HepG2 (cell line): ENCODE data around the gene TNS4. TPM values are rescaled to one million over a fixed set of nuclear protein-coding genes. Genes with fewer than 3 reads are reported as not detected.

ENCODE experiments used
- ARNT ChIP-seq: fragments of 450-650 bp; IDR thresholded peaks from 2 replicates; pipeline ENCODE4 v1.6.1; 2017
- EED ChIP-seq: sonication (generic); formaldehyde crosslinking; IDR thresholded peaks from 2 replicates; pipeline ENCODE4 v1.5.0; 2020; ENCODE audit warnings: mild to moderate bottlenecking, missing genetic modification reagents
- FOXC1 ChIP-seq: sonication (generic); formaldehyde crosslinking; IDR thresholded peaks from 2 replicates; pipeline ENCODE4 v1.8.0; 2022; ENCODE audit warnings: mild to moderate bottlenecking, missing genetic modification reagents, borderline replicate concordance
- HMGA1 ChIP-seq: sonication (generic); formaldehyde crosslinking; conservative IDR thresholded peaks from 2 replicates; pipeline ENCODE4 v1.4.0; 2020; ENCODE audit warnings: missing genetic modification reagents
- IRF9 ChIP-seq: sonication (generic); formaldehyde crosslinking; IDR thresholded peaks from 2 replicates; pipeline ENCODE4 v1.8.0; 2022; ENCODE audit warnings: missing genetic modification reagents, mild to moderate bottlenecking, borderline replicate concordance
- KDM1A ChIP-seq: IDR thresholded peaks from 2 replicates; pipeline ENCODE4 v1.6.1; 2016; ENCODE audit warnings: missing compliant biosample characterization
- MTF2 ChIP-seq: sonication (generic); formaldehyde crosslinking; IDR thresholded peaks from 2 replicates; pipeline ENCODE4 v1.5.0; 2020; ENCODE audit warnings: missing genetic modification reagents, borderline replicate concordance
- NFE2 ChIP-seq: sonication (generic); formaldehyde crosslinking; IDR thresholded peaks from 2 replicates; pipeline ENCODE4 v1.4.0; 2020; ENCODE audit warnings: missing genetic modification reagents
- PHF21A ChIP-seq: sonication (generic); formaldehyde crosslinking; IDR thresholded peaks from 2 replicates; pipeline ENCODE4 v1.5.0; 2020; ENCODE audit warnings: mild to moderate bottlenecking, missing genetic modification reagents
- RFX1 ChIP-seq: fragments of 450-650 bp; IDR thresholded peaks from 2 replicates; pipeline ENCODE4 v1.6.1; 2017
- RFXAP ChIP-seq: sonication (generic); formaldehyde crosslinking; IDR thresholded peaks from 2 replicates; pipeline ENCODE4 v1.4.0; 2020; ENCODE audit warnings: missing genetic modification reagents, borderline replicate concordance
- SMC3 ChIP-seq: IDR thresholded peaks from 2 replicates; pipeline ENCODE4 v1.6.1; 2011; ENCODE audit warnings: low read length, improper control_type of control experiment
- SP4 ChIP-seq: sonication (generic); formaldehyde crosslinking; IDR thresholded peaks from 2 replicates; pipeline ENCODE4 v1.8.1; 2023; ENCODE audit warnings: mild to moderate bottlenecking, missing genetic modification reagents
- TAF15 ChIP-seq: fragments of 200-400 bp; formaldehyde crosslinking; IDR thresholded peaks from one replicate; pipeline ENCODE4 v1.6.1; 2018; ENCODE audit warnings: mild to moderate bottlenecking, low read depth, low read length; ENCODE audit not compliant: poor library complexity, severe bottlenecking
- TBL1XR1 ChIP-seq: fragments of 150-350 bp; IDR thresholded peaks from 2 replicates; pipeline ENCODE4 v1.6.1; 2014; ENCODE audit warnings: borderline replicate concordance, low read length; ENCODE audit not compliant: partially characterized antibody
- U2AF2 ChIP-seq: fragments of 200-400 bp; formaldehyde crosslinking; IDR thresholded peaks from 2 replicates; pipeline ENCODE4 v1.6.1; 2017; ENCODE audit warnings: low read depth, mild to moderate bottlenecking, low read length
- ZBTB21 ChIP-seq: sonication (generic); formaldehyde crosslinking; IDR thresholded peaks from 2 replicates; pipeline ENCODE4 v1.4.0; 2020; ENCODE audit warnings: missing genetic modification reagents
- ZNF263 ChIP-seq: sonication (generic); formaldehyde crosslinking; IDR thresholded peaks from 2 replicates; pipeline ENCODE4 v1.4.0; 2020; ENCODE audit warnings: missing genetic modification reagents
- ZNF317 ChIP-seq: sonication (generic); formaldehyde crosslinking; IDR thresholded peaks from 2 replicates; pipeline ENCODE4 v1.5.0; 2020; ENCODE audit warnings: mild to moderate bottlenecking, missing genetic modification reagents
- ZNF34 ChIP-seq: sonication (generic); formaldehyde crosslinking; IDR thresholded peaks from 2 replicates; pipeline ENCODE4 v1.4.0; 2020; ENCODE audit warnings: mild to moderate bottlenecking, missing genetic modification reagents, borderline replicate concordance
- ZNF556 ChIP-seq: sonication (generic); formaldehyde crosslinking; IDR thresholded peaks from 2 replicates; pipeline ENCODE4 v1.4.0; 2020; ENCODE audit warnings: mild to moderate bottlenecking, missing genetic modification reagents, borderline replicate concordance
- ZNF720 ChIP-seq: sonication (generic); formaldehyde crosslinking; IDR thresholded peaks from 2 replicates; pipeline ENCODE4 v1.4.0; 2020; ENCODE audit warnings: missing genetic modification reagents
- ZNF747 ChIP-seq: sonication (generic); formaldehyde crosslinking; IDR thresholded peaks from 2 replicates; pipeline ENCODE4 v1.8.1; 2023; ENCODE audit warnings: missing genetic modification reagents, mild to moderate bottlenecking, borderline replicate concordance
- ZNF749 ChIP-seq: sonication (generic); formaldehyde crosslinking; IDR thresholded peaks from 2 replicates; pipeline ENCODE4 v1.8.0; 2022; ENCODE audit warnings: mild to moderate bottlenecking, missing genetic modification reagents, moderate library complexity, borderline replicate concordance
- ZNF781 ChIP-seq: sonication (generic); formaldehyde crosslinking; IDR thresholded peaks from 2 replicates; pipeline ENCODE4 v1.5.1; 2020; ENCODE audit warnings: borderline replicate concordance, mild to moderate bottlenecking, missing genetic modification reagents; ENCODE audit errors: not compliant biosample characterization
- ZNF782 ChIP-seq: sonication (generic); formaldehyde crosslinking; IDR thresholded peaks from 2 replicates; pipeline ENCODE4 v1.4.0; 2020; ENCODE audit warnings: missing genetic modification reagents, mild to moderate bottlenecking, borderline replicate concordance
- ZSCAN22 ChIP-seq: sonication (generic); formaldehyde crosslinking; IDR thresholded peaks from 2 replicates; pipeline ENCODE4 v1.4.0; 2020; ENCODE audit warnings: mild to moderate bottlenecking, missing genetic modification reagents
- polyA plus RNA-seq, 8 experiments: library from polyadenylated mRNA; depleted of rRNA in 3 of 8; stranded (reverse) in 7 of 8; unstranded in 1 of 8; fragments of >200 nt; fragmentation: Illumina TruSeq in 4 of 8; extraction: Trizol in 4 of 8; gene quantifications; 2 replicates each; pipeline versions ENCODE4 v1.2.1 to v1.2.3, GENCODE V29; 2011 to 2016; ENCODE audit warnings: low read depth in 4 of 8, missing spikeins in 1 of 8, mixed read lengths in 1 of 8; ENCODE audit not compliant: insufficient read depth in 1 of 8
- total RNA-seq, 5 experiments: library from RNA; depleted of rRNA; stranded (reverse); fragments of >200 nt; fragmentation: Illumina TruSeq; extraction: Trizol; gene quantifications; 2 replicates each; pipeline ENCODE4 v1.2.3, GENCODE V29; 2016; ENCODE audit warnings: low read depth in 1 of 5
- TF ChIP-seq, protein P1 (sequence below): sonication (generic); formaldehyde crosslinking; IDR thresholded peaks from 2 replicates; pipeline ENCODE4 v1.9.0; 2022; ENCODE audit warnings: missing genetic modification reagents, mild to moderate bottlenecking, borderline replicate concordance
- TF ChIP-seq, protein P2 (sequence below): sonication (generic); formaldehyde crosslinking; IDR thresholded peaks from 2 replicates; pipeline ENCODE4 v1.5.0; 2020; ENCODE audit warnings: missing genetic modification reagents, mild to moderate bottlenecking, borderline replicate concordance

Gene TNS4
- total and polyA plus RNA-seq, 2 of the 13 experiments (the other 11 are each of a cell fraction or from before 2014, with no cell fraction given), result 0.58 to 2.1 TPM

GRCh38 chr17:40542558-40543411, 41.4 kb upstream of the TNS4 start (continued):
- TF ChIP-seq ZNF747 (CRISPR knock-in tag), result no peak
- TF ChIP-seq FOXC1 (CRISPR knock-in tag), result 0 out of 2 replicates have a peak, but pooled peaks have one; percentile 33
- no peak for TF ChIP-seq SP4 (CRISPR knock-in tag)
- peak; percentile 31; the same call in 1 of the 2 replicates for TF ChIP-seq ZNF263 (CRISPR knock-in tag)
- TF ChIP-seq ARNT, result no peak
- 0 out of 2 replicates have a peak, but pooled peaks have one; percentile 28 for TF ChIP-seq SMC3
- no peak for TF ChIP-seq EED (CRISPR knock-in tag)
- TF ChIP-seq ZNF749 (CRISPR knock-in tag), result peak; percentile 59; the same call in 1 of the 2 replicates
- TF ChIP-seq, protein P1, sequence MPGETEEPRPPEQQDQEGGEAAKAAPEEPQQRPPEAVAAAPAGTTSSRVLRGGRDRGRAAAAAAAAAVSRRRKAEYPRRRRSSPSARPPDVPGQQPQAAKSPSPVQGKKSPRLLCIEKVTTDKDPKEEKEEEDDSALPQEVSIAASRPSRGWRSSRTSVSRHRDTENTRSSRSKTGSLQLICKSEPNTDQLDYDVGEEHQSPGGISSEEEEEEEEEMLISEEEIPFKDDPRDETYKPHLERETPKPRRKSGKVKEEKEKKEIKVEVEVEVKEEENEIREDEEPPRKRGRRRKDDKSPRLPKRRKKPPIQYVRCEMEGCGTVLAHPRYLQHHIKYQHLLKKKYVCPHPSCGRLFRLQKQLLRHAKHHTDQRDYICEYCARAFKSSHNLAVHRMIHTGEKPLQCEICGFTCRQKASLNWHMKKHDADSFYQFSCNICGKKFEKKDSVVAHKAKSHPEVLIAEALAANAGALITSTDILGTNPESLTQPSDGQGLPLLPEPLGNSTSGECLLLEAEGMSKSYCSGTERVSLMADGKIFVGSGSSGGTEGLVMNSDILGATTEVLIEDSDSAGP, result no peak
- peak; percentile 91 for TF ChIP-seq KDM1A (CRISPR knock-in tag)
- TF ChIP-seq ZNF781 (CRISPR knock-in tag), result peak; percentile 53
- no peak for TF ChIP-seq NFE2 (CRISPR knock-in tag)
- no peak for TF ChIP-seq ZNF556 (CRISPR knock-in tag)
- no peak for TF ChIP-seq RFXAP (CRISPR knock-in tag)
- no peak for TF ChIP-seq U2AF2
- TF ChIP-seq, protein P2, sequence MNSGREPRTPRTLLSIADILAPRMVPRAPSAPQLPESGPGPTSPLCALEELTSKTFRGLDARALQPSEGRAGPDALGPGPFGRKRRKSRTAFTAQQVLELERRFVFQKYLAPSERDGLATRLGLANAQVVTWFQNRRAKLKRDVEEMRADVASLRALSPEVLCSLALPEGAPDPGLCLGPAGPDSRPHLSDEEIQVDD (CRISPR knock-in tag), result 0 out of 2 replicates have a peak, but pooled peaks have one; percentile 36
- TF ChIP-seq TAF15, result no peak
- TF ChIP-seq PHF21A (CRISPR knock-in tag), result peak; percentile 41
- no peak for TF ChIP-seq ZNF34
- TF ChIP-seq TBL1XR1, result no peak
- no peak for TF ChIP-seq MTF2 (CRISPR knock-in tag)
- peak; percentile 76 for TF ChIP-seq RFX1
- no peak for TF ChIP-seq IRF9
- TF ChIP-seq ZSCAN22, result no peak
- TF ChIP-seq ZNF720 (CRISPR knock-in tag), result no peak
- no peak for TF ChIP-seq ZNF317 (CRISPR knock-in tag)
- TF ChIP-seq ZBTB21 (CRISPR knock-in tag), result peak; percentile 54; the same call in 1 of the 2 replicates
- TF ChIP-seq HMGA1 (CRISPR knock-in tag), result no peak
- TF ChIP-seq ZNF782 (CRISPR knock-in tag), result no peak
